HG03196 (cell line): Measurements from ENCODE around the gene PKD2L1.
A peak's percentile ranks its signal among the peaks of the same experiment; 100 is the strongest.
"Not testable (repeated sequence)": the region's sequence is repeated elsewhere in the genome, so short reads cannot be mapped to it uniquely, and the experiment has no call there.

Source experiments
- ATAC-seq: cut with Tn5 transposase; IDR thresholded peaks from one replicate; pipeline ENCODE4 v1.9.1; 2021; ENCODE audit not compliant: unreplicated experiment

PKD2L1 gene

GRCh38 chr10:100287756-100288155 lies 42.3 kb downstream of the PKD2L1 start:
- ATAC-seq: no peak

GRCh38 chr10:100286051-100287033 lies 43.7 kb downstream of the PKD2L1 start, which contains the start of gene BLOC1S2:
Gene BLOC1S2, minus strand, starts transcription at chr10:100286680. Its CDS starts 21 bp downstream, at chr10:100286659.
- peak; percentile 89 for ATAC-seq

- ATAC-seq: not testable (repeated sequence)
Observed at GRCh38 chr10:100285326-100285725, 44.7 kb downstream of the PKD2L1 start.

- ATAC-seq: no peak
Observed at GRCh38 chr10:100282907-100283306, 47.1 kb downstream of the PKD2L1 start.

- not testable (repeated sequence) for ATAC-seq
Observed at GRCh38 chr10:100276971-100277370, 53.1 kb downstream of the PKD2L1 start.

- peak; percentile 80 for ATAC-seq
Observed at GRCh38 chr10:100267239-100268104, 62.6 kb downstream of the PKD2L1 start, which contains the start of gene CWF19L1. Gene CWF19L1, minus strand, starts transcription at chr10:100267638. Its CDS starts 45 bp downstream, at chr10:100267593.

- ATAC-seq: no peak
Observed at GRCh38 chr10:100265821-100266485, 64.1 kb downstream of the PKD2L1 start.

- ATAC-seq: no peak
Observed at GRCh38 chr10:100254191-100254590, 75.8 kb downstream of the PKD2L1 start.

GRCh38 chr10:100253041-100253440 lies 77.0 kb downstream of the PKD2L1 start:
- ATAC-seq: no peak

- no peak for ATAC-seq
Observed at GRCh38 chr10:100248820-100249219, 81.2 kb downstream of the PKD2L1 start.

GRCh38 chr10:100245484-100246220 lies 84.4 kb downstream of the PKD2L1 start:
- no peak for ATAC-seq

- ATAC-seq: no peak
Observed at GRCh38 chr10:100239851-100240250, 90.2 kb downstream of the PKD2L1 start.

- no peak for ATAC-seq
Observed at GRCh38 chr10:100238429-100238828, 91.6 kb downstream of the PKD2L1 start.
